HG03571 (cell line): ENCODE data around the gene OR10J5.
"Not testable (repeated sequence)": the region's sequence is repeated elsewhere in the genome, so short reads cannot be mapped to it uniquely, and the experiment has no call there.

Source experiments
- ATAC-seq: cut with Tn5 transposase; IDR thresholded peaks from one replicate; pipeline ENCODE4 v1.9.1; 2021; ENCODE audit not compliant: unreplicated experiment

The OR10J5 gene

GRCh38 chr1:159535907-159536306 is at the start of gene OR10J5:
TSS of gene OR10J5 (minus strand) at chr1:159536007. CDS start at chr1:159536007, 0 bp downstream.
- no peak for ATAC-seq

GRCh38 chr1:159584536-159584935 is 48.7 kb upstream of the OR10J5 start:
- ATAC-seq, result no peak

- ATAC-seq, result no peak
Measured at GRCh38 chr1:159581422-159581821, 45.6 kb upstream of the OR10J5 start.

GRCh38 chr1:159580340-159580739 is 44.5 kb upstream of the OR10J5 start:
- no peak for ATAC-seq

GRCh38 chr1:159577446-159577845 is 41.6 kb upstream of the OR10J5 start:
- ATAC-seq, result no peak

GRCh38 chr1:159562680-159563079 is 26.9 kb upstream of the OR10J5 start:
- ATAC-seq, result no peak

GRCh38 chr1:159561497-159561896 is 25.7 kb upstream of the OR10J5 start:
- ATAC-seq, result no peak

- no peak for ATAC-seq
Measured at GRCh38 chr1:159560599-159560998, 24.8 kb upstream of the OR10J5 start.

GRCh38 chr1:159556931-159557369 is 21.1 kb upstream of the OR10J5 start:
- ATAC-seq, result no peak

- no peak for ATAC-seq
Measured at GRCh38 chr1:159554696-159555095, 18.9 kb upstream of the OR10J5 start.

GRCh38 chr1:159554261-159554660 is 18.5 kb upstream of the OR10J5 start:
- no peak for ATAC-seq

- no peak for ATAC-seq
Measured at GRCh38 chr1:159548126-159548525, 12.3 kb upstream of the OR10J5 start.

GRCh38 chr1:159532922-159533321 is 2.9 kb downstream of the OR10J5 start:
- no peak for ATAC-seq

GRCh38 chr1:159524792-159525191 is 11.0 kb downstream of the OR10J5 start:
- not testable (repeated sequence) for ATAC-seq

GRCh38 chr1:159510229-159510541 is 25.6 kb downstream of the OR10J5 start:
- ATAC-seq, result no peak

GRCh38 chr1:159509440-159510228 is 26.2 kb downstream of the OR10J5 start:
- ATAC-seq, result no peak

GRCh38 chr1:159508951-159509350 is 26.9 kb downstream of the OR10J5 start:
- ATAC-seq, result no peak

- ATAC-seq, result no peak
Measured at GRCh38 chr1:159505676-159506075, 30.1 kb downstream of the OR10J5 start.

GRCh38 chr1:159501082-159501481 is 34.7 kb downstream of the OR10J5 start:
- no peak for ATAC-seq

GRCh38 chr1:159494513-159495210 is 41.1 kb downstream of the OR10J5 start:
- ATAC-seq, result not testable (repeated sequence)

- no peak for ATAC-seq
Measured at GRCh38 chr1:159493354-159493753, 42.5 kb downstream of the OR10J5 start.

- no peak for ATAC-seq
Measured at GRCh38 chr1:159492575-159493323, 43.1 kb downstream of the OR10J5 start.
